Gastrocnemius medialis (tissue), 4 donors: ENCODE results near the gene AMHR2. TPM values are rescaled to one million over a fixed set of nuclear protein-coding genes. Genes with fewer than 3 reads are reported as not detected.
"Not testable (repeated sequence)": the region's sequence is repeated elsewhere in the genome, so short reads cannot be mapped to it uniquely, and the experiment has no call there.

Experiments
- ATAC-seq, 2 donors: fragments of 150-250 bp; one replicate each; pipeline ENCODE4 v1.9.1; 2016
- DNase-seq, 2 donors: peaks; one replicate each; pipeline ENCODE4 v3.0.0-alpha.2; 2019
- H3K27ac ChIP-seq, 4 donors: fragments of 200-600 bp; sonication (generic); 1 replicate in 1 of 4; 2 replicates in 3 of 4; pipeline ENCODE4 v1.5.1; 2016 to 2018; ENCODE audit warnings: mild to moderate bottlenecking in 2 of 4, moderate library complexity in 1 of 4
- H3K27me3 ChIP-seq, 3 donors: fragments of 200-600 bp; sonication (generic) in 2 of 3; 1 replicate in 1 of 3; 2 replicates in 2 of 3; pipeline versions ENCODE4 v1.5.1 to v1.6.0; 2016 to 2019; ENCODE audit warnings: mild to moderate bottlenecking in 1 of 3, moderate library complexity in 1 of 3
- H3K36me3 ChIP-seq, 2 donors: fragments of 200-600 bp; sonication (generic) in 1 of 2; one replicate each; pipeline ENCODE4 v1.5.1; 2017 to 2018
- H3K4me1 ChIP-seq, 2 donors: fragments of 200-600 bp; sonication (generic) in 1 of 2; one replicate each; pipeline ENCODE4 v1.5.1; 2016 to 2017; ENCODE audit warnings: mild to moderate bottlenecking in 2 of 2
- H3K4me3 ChIP-seq, 4 donors: fragments of 200-600 bp; sonication (generic) in 3 of 4; 1 replicate in 1 of 4; 2 replicates in 3 of 4; pipeline ENCODE4 v1.5.1; 2016 to 2019; ENCODE audit warnings: mild to moderate bottlenecking in 2 of 4
- H3K9me3 ChIP-seq, 3 donors: fragments of 200-600 bp; sonication (generic) in 2 of 3; 1 replicate in 1 of 3; 2 replicates in 2 of 3; pipeline ENCODE4 v1.5.1; 2016 to 2019
- POLR2A ChIP-seq, 2 donors: fragments of 450-650 bp; IDR thresholded peaks; one replicate each; pipeline ENCODE4 v1.6.1; 2017; ENCODE audit warnings: antibody characterized with exemption in 2 of 2, mild to moderate bottlenecking in 2 of 2, moderate library complexity in 2 of 2
- in situ Hi-C, 4 donors: fragments of 200-750 bp; cut with MboI; loops; one replicate each; pipeline versions ENCODE4 v1.15.0 to v1.8.0; 2017; ENCODE audit warnings: low sequenced_read_pairs in 4 of 4
- intact Hi-C: fragments of 100-400 bp; cut with DNase I; formaldehyde crosslinking; loops from one replicate; pipeline ENCODE4 v1.15.1; 2023; ENCODE audit warnings: low total_unique reads
- total RNA-seq, 4 donors: library from RNA; depleted of rRNA; stranded (reverse); fragments of >200 nt; gene quantifications; one replicate each; pipeline versions ENCODE4 v1.1.0 to v1.2.3, GENCODE V29; 2016
- TF ChIP-seq, protein P1 (sequence below), 5 experiments: fragments of 450-650 bp in 3 of 5; fragments of 200-600 bp in 2 of 5; sonication (generic) in 2 of 5; IDR thresholded peaks in 4 of 5; conservative IDR thresholded peaks in 1 of 5; 1 replicate in 4 of 5; 2 replicates in 1 of 5; pipeline ENCODE4 v1.5.1; 2016 to 2019; ENCODE audit warnings: antibody characterized with exemption in 5 of 5, mild to moderate bottlenecking in 3 of 5, moderate library complexity in 3 of 5

The AMHR2 gene
- total RNA-seq, 4 donors from 2014 or later, result 1.0 to 1.4 TPM; not detected in 2

- Histone ChIP-seq H3K4me1 (peaks cover 0 to 3% of the 10 kb centered on the region in 2 donors), H3K4me3 (no peak overlapping the region), H3K27ac (no peak overlapping the region), H3K27me3 (no peaks in the 10 kb centered on the region), H3K9me3 (no peaks in the 10 kb centered on the region), H3K36me3 (no peaks in the 10 kb centered on the region)
- intact Hi-C loops (loop anchor here (2.0 kb wide), 1 partner anchor 89 kb away; no protein-coding TSS in a partner anchor), in situ Hi-C loops (loop anchor here (5.0 kb wide), 2 partner anchors 62 to 67 kb away; no protein-coding TSS in a partner anchor)
- TF ChIP-seq, protein P1, sequence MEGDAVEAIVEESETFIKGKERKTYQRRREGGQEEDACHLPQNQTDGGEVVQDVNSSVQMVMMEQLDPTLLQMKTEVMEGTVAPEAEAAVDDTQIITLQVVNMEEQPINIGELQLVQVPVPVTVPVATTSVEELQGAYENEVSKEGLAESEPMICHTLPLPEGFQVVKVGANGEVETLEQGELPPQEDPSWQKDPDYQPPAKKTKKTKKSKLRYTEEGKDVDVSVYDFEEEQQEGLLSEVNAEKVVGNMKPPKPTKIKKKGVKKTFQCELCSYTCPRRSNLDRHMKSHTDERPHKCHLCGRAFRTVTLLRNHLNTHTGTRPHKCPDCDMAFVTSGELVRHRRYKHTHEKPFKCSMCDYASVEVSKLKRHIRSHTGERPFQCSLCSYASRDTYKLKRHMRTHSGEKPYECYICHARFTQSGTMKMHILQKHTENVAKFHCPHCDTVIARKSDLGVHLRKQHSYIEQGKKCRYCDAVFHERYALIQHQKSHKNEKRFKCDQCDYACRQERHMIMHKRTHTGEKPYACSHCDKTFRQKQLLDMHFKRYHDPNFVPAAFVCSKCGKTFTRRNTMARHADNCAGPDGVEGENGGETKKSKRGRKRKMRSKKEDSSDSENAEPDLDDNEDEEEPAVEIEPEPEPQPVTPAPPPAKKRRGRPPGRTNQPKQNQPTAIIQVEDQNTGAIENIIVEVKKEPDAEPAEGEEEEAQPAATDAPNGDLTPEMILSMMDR (IDR thresholded peaks at IDR 0.05 in 4 of 5, conservative IDR thresholded peaks at IDR 0.05 in 1 of 5), result no peak
- no peak for TF ChIP-seq POLR2A (IDR thresholded peaks at IDR 0.05)
- DNase-seq, result no peak
- ATAC-seq, result no peak
Observed at GRCh38 chr12:53419756-53420155, 3.9 kb upstream of the AMHR2 start.

GRCh38 chr12:53422247-53422646, 1.4 kb upstream of the AMHR2 start:
- H3K27ac ChIP-seq, H3K9me3 ChIP-seq, H3K4me1 ChIP-seq, H3K36me3 ChIP-seq, DNase-seq, H3K27me3 ChIP-seq, intact Hi-C loops, H3K4me3 ChIP-seq, ATAC-seq: not testable (repeated sequence)
- in situ Hi-C loops, result loop anchor here (5.0 kb wide), 2 partner anchors 65 to 70 kb away; no protein-coding TSS in a partner anchor

GRCh38 chr12:53424626-53425514, 1.2 kb downstream of the AMHR2 start:
- H3K4me3 ChIP-seq, result no peak overlapping the region
- peaks cover 2 to 11% of the 10 kb centered on the region in 2 donors for H3K4me1 ChIP-seq
- ATAC-seq, result no peak
- H3K9me3 ChIP-seq, result no peaks in the 10 kb centered on the region
- DNase-seq, result no peak
- TF ChIP-seq, protein P1 (IDR thresholded peaks at IDR 0.05 in 4 of 5, conservative IDR thresholded peaks at IDR 0.05 in 1 of 5), result no peak
- no peak for TF ChIP-seq POLR2A (IDR thresholded peaks at IDR 0.05)
- in situ Hi-C loops, result loop anchor here (5.0 kb wide), 2 partner anchors 68 to 73 kb away; no protein-coding TSS in a partner anchor
- no peaks in the 10 kb centered on the region for H3K36me3 ChIP-seq
- intact Hi-C loops, result no loop called here
- no peak overlapping the region for H3K27ac ChIP-seq
- no peaks in the 10 kb centered on the region for H3K27me3 ChIP-seq

GRCh38 chr12:53425515-53426150, 2.0 kb downstream of the AMHR2 start:
- no peak for DNase-seq
- Histone ChIP-seq H3K27ac (no peak overlapping the region), H3K4me1 (peaks cover 2 to 11% of the 10 kb centered on the region in 2 donors), H3K4me3 (no peak overlapping the region), H3K27me3 (no peaks in the 10 kb centered on the region), H3K9me3 (no peaks in the 10 kb centered on the region), H3K36me3 (no peaks in the 10 kb centered on the region)
- TF ChIP-seq POLR2A (IDR thresholded peaks at IDR 0.05), result no peak
- TF ChIP-seq, protein P1 (IDR thresholded peaks at IDR 0.05 in 4 of 5, conservative IDR thresholded peaks at IDR 0.05 in 1 of 5), result no peak
- in situ Hi-C loops, result no loop called here
- intact Hi-C loops, result no loop called here
- ATAC-seq, result no peak
